Measurements from ENCODE around the gene KIF26B. TPM values are rescaled to one million over a fixed set of nuclear protein-coding genes. Genes with fewer than 3 reads are reported as not detected.

The KIF26B gene
- polyA plus RNA-seq, 1 donor from 2014 or later = 6.3 TPM

- Histone ChIP-seq H3K9ac (ENCODE audit: low read length) (no peak overlapping the region), H3K27me3 (ENCODE audit: insufficient read depth, low read depth, low read length) (no peaks in the 10 kb centered on the region), H2AFZ (ENCODE audit: low read depth, low read length) (no peak overlapping the region), H3K36me3 (ENCODE audit: insufficient read depth, low read length) (no peaks in the 10 kb centered on the region), H3K4me3 (ENCODE audit: low read length) (no peak overlapping the region), H3K27ac (ENCODE audit: low read length) (no peak overlapping the region), H3K9me3 (ENCODE audit: low read length) (no peaks in the 10 kb centered on the region), H3K9me2 (ENCODE audit: insufficient read depth, low read length) (no peaks in the 10 kb centered on the region), H4K20me1 (ENCODE audit: insufficient read depth) (no peaks in the 10 kb centered on the region), H3F3A (ENCODE audit: insufficient read depth, low read length, poor library complexity, severe bottlenecking) (no peaks in the 10 kb centered on the region), H3K4me2 (ENCODE audit: low read length) (no peak overlapping the region), H3K79me2 (replicated peaks; ENCODE audit: insufficient read depth, low read length) (no peaks in the 10 kb centered on the region)
- TF ChIP-seq EP300 (conservative IDR thresholded peaks at IDR 0.05; ENCODE audit: poor library complexity, severe bottlenecking) = no peak
- no peak for TF ChIP-seq MXI1 (conservative IDR thresholded peaks at IDR 0.05; ENCODE audit: poor library complexity, severe bottlenecking)
- no peak for TF ChIP-seq TAF1 (IDR thresholded peaks at IDR 0.05; ENCODE audit: low read depth)
- TF ChIP-seq, protein P1, sequence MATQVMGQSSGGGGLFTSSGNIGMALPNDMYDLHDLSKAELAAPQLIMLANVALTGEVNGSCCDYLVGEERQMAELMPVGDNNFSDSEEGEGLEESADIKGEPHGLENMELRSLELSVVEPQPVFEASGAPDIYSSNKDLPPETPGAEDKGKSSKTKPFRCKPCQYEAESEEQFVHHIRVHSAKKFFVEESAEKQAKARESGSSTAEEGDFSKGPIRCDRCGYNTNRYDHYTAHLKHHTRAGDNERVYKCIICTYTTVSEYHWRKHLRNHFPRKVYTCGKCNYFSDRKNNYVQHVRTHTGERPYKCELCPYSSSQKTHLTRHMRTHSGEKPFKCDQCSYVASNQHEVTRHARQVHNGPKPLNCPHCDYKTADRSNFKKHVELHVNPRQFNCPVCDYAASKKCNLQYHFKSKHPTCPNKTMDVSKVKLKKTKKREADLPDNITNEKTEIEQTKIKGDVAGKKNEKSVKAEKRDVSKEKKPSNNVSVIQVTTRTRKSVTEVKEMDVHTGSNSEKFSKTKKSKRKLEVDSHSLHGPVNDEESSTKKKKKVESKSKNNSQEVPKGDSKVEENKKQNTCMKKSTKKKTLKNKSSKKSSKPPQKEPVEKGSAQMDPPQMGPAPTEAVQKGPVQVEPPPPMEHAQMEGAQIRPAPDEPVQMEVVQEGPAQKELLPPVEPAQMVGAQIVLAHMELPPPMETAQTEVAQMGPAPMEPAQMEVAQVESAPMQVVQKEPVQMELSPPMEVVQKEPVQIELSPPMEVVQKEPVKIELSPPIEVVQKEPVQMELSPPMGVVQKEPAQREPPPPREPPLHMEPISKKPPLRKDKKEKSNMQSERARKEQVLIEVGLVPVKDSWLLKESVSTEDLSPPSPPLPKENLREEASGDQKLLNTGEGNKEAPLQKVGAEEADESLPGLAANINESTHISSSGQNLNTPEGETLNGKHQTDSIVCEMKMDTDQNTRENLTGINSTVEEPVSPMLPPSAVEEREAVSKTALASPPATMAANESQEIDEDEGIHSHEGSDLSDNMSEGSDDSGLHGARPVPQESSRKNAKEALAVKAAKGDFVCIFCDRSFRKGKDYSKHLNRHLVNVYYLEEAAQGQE (IDR thresholded peaks at IDR 0.05; ENCODE audit: borderline replicate concordance) = no peak
- no peak for TF ChIP-seq RAD21 (conservative IDR thresholded peaks at IDR 0.05)
- TF ChIP-seq SMC3 (conservative IDR thresholded peaks at IDR 0.05; ENCODE audit: poor library complexity) = no peak
- TF ChIP-seq EZH2 (IDR thresholded peaks at IDR 0.05; ENCODE audit: borderline replicate concordance, insufficient read depth, low read length, poor library complexity, severe bottlenecking) = no peak
- TF ChIP-seq, protein P2, sequence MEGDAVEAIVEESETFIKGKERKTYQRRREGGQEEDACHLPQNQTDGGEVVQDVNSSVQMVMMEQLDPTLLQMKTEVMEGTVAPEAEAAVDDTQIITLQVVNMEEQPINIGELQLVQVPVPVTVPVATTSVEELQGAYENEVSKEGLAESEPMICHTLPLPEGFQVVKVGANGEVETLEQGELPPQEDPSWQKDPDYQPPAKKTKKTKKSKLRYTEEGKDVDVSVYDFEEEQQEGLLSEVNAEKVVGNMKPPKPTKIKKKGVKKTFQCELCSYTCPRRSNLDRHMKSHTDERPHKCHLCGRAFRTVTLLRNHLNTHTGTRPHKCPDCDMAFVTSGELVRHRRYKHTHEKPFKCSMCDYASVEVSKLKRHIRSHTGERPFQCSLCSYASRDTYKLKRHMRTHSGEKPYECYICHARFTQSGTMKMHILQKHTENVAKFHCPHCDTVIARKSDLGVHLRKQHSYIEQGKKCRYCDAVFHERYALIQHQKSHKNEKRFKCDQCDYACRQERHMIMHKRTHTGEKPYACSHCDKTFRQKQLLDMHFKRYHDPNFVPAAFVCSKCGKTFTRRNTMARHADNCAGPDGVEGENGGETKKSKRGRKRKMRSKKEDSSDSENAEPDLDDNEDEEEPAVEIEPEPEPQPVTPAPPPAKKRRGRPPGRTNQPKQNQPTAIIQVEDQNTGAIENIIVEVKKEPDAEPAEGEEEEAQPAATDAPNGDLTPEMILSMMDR (IDR thresholded peaks at IDR 0.05; ENCODE audit: poor library complexity, severe bottlenecking) = no peak
These were observed 328.5 kb downstream of the KIF26B start for GRCh38 chr1:245483247-245483646.

- H3K9me3 ChIP-seq (ENCODE audit: low read length) = no peaks in the 10 kb centered on the region
- H4K20me1 ChIP-seq (ENCODE audit: insufficient read depth) = no peaks in the 10 kb centered on the region
- no peak overlapping the region for H3K9ac ChIP-seq (ENCODE audit: low read length)
- no peaks in the 10 kb centered on the region for H3K27me3 ChIP-seq (ENCODE audit: insufficient read depth, low read depth, low read length)
- no peak overlapping the region for H3K4me3 ChIP-seq (ENCODE audit: low read length)
- no peaks in the 10 kb centered on the region for H3K79me2 ChIP-seq (replicated peaks; ENCODE audit: insufficient read depth, low read length)
- H3K4me2 ChIP-seq (ENCODE audit: low read length) = no peak overlapping the region
- H2AFZ ChIP-seq (ENCODE audit: low read depth, low read length) = no peak overlapping the region
- TF ChIP-seq TAF1 (IDR thresholded peaks at IDR 0.05; ENCODE audit: low read depth) (no peak), POLR2AphosphoS5 (IDR thresholded peaks at IDR 0.05) (no peak), SMC3 (conservative IDR thresholded peaks at IDR 0.05; ENCODE audit: poor library complexity) (no peak), MXI1 (conservative IDR thresholded peaks at IDR 0.05; ENCODE audit: poor library complexity, severe bottlenecking) (no peak), RAD21 (conservative IDR thresholded peaks at IDR 0.05) (no peak), EZH2 (IDR thresholded peaks at IDR 0.05; ENCODE audit: borderline replicate concordance, insufficient read depth, low read length, poor library complexity, severe bottlenecking) (no peak), EP300 (conservative IDR thresholded peaks at IDR 0.05; ENCODE audit: poor library complexity, severe bottlenecking) (no peak)
- TF ChIP-seq, protein P2 (IDR thresholded peaks at IDR 0.05; ENCODE audit: poor library complexity, severe bottlenecking) = no peak
- TF ChIP-seq, protein P1 (IDR thresholded peaks at IDR 0.05; ENCODE audit: borderline replicate concordance) = no peak
- H3K36me3 ChIP-seq (ENCODE audit: insufficient read depth, low read length) = no peaks in the 10 kb centered on the region
- H3F3A ChIP-seq (ENCODE audit: insufficient read depth, low read length, poor library complexity, severe bottlenecking) = no peaks in the 10 kb centered on the region
- no peak overlapping the region for H3K27ac ChIP-seq (ENCODE audit: low read length)
- H3K9me2 ChIP-seq (ENCODE audit: insufficient read depth, low read length) = no peaks in the 10 kb centered on the region
These were observed 329.4 kb downstream of the KIF26B start for GRCh38 chr1:245484176-245484575.

Measured in neural cell (in vitro differentiated cells).